RPMI8226 (cell line): ENCODE results near the gene AK8.
A peak's percentile ranks its signal among the peaks of the same experiment; 100 is the strongest.

Experiments
- DNase-seq: peaks from one replicate; pipeline ENCODE4 v3.0.0-alpha.2; 2015

AK8 gene

DNA sequence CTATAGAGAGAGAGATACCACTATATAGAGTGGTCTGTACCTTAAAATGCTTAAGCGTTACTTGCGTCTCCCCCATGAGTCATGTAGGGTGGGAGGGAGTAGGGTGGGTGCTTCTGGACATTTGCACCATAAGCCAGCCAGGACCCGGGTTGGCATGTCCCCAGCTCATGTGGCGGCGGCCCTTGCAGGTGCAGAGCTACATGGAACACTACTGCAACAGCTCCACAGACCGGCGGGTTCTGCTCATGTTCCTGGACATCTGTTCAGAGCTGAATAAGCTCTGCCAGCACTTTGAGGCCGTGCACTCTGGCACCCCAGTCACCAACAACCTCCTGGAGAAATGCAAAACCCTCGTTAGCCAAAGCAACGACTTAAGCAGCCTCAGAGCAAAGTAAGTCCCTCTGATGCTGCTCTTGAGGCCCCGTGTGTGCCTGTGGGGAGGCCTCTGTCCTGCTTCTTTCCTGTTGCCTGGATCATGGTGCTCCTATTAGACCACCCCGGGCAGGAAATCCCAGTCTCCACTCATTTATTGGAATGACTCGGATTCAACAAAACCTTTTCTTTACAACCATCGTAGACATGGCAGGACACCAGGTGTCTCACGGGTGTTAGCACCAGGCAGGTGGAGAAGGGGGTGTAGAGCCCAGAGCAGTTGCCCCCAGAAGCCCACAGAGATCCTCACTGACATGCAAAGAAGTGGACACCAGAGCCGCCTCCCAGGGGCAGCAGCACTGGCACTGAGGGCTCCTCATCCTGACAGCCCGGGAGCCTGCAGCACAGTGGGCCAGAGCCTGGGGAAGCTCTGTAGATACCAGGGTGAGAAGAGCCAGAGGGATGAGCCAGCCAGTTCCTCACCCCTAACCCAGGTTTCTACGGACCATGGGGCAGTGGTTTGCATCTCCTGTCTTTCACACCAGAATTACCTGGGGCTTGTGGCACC is 9.4 kb upstream of the AK8 start:
- DNase-seq = peak; percentile 33

DNA sequence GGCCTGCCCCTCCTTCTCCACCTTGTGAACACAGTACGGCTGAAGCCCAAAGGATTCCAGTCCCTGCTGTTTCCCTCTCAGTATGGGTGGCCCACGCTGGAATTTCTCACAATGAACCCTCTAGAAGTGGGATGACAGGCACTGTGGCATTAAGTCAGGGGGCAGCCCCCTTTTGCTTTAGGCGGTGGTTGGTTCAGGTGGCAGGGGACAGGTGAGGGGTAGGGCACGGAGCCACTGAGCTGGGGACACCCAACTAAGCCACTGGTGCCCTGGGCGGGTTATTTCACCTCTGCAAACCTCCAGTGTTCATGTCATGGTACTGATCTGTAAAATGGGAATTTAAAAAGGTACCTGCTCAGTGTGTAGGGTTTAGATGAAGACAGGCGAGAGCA is 8.2 kb upstream of the AK8 start:
- DNase-seq = no peak

- DNase-seq = no peak
Measured at GRCh38 chr9:132885720-132886333, 7.7 kb upstream of the AK8 start.

GRCh38 chr9:132883349-132884294 is 5.5 kb upstream of the AK8 start:
- DNase-seq = no peak

- no peak for DNase-seq
Measured at GRCh38 chr9:132882616-132883015, 4.5 kb upstream of the AK8 start.

GRCh38 chr9:132881826-132882225 is 3.7 kb upstream of the AK8 start:
- DNase-seq = peak; percentile 36

DNA sequence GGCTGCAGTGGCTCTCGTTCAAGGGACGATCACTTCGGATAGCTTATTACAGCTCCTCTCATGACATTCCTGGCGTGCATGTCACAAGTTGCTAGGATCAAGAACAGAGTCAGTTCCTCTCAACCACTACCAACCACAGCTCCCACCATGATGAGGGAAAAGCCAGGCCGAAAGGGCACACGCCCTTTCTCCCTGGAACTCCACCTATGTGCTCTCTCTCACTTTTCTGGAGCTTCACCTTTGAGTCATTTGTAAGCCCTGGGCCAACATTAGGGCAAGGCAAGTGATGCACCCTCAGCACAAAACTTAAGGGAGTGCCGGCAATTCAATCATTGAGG is 2.2 kb upstream of the AK8 start:
- DNase-seq = no peak

- no peak for DNase-seq
Measured at GRCh38 chr9:132879457-132880323, 1.6 kb upstream of the AK8 start.

GRCh38 chr9:132878695-132879456 is 792 bp upstream of the AK8 start, which contains the start of gene SPACA9:
SPACA9 (plus strand) TSS chr9:132878898; CDS start chr9:132883948, 5,050 bp downstream.
- peak; percentile 29 for DNase-seq

DNA sequence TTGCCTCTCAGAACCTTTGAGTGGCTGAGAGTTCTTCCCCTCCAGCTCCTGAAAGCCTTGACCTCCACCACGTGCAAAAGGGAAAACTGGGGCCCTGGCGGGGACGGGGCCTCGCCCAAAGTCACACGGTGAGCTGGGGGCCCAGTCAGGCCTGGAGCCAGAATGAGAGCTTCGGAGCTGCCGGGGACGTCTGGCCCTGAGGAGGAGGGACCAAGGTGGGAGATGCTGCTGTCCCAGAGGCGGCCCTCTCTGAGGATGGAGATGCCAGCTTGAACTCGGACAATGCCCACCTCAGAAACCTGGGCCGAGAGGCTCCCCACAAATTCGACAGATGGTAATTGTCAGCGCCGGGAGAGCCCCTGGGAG is 643 bp downstream of the AK8 start:
- DNase-seq = no peak

- DNase-seq = no peak
Measured at GRCh38 chr9:132876849-132877248, 1.2 kb downstream of the AK8 start.

- DNase-seq = no peak
Measured at GRCh38 chr9:132875159-132875558, 2.9 kb downstream of the AK8 start.

- DNase-seq = no peak
Measured at GRCh38 chr9:132873403-132873802, 4.7 kb downstream of the AK8 start.

DNA sequence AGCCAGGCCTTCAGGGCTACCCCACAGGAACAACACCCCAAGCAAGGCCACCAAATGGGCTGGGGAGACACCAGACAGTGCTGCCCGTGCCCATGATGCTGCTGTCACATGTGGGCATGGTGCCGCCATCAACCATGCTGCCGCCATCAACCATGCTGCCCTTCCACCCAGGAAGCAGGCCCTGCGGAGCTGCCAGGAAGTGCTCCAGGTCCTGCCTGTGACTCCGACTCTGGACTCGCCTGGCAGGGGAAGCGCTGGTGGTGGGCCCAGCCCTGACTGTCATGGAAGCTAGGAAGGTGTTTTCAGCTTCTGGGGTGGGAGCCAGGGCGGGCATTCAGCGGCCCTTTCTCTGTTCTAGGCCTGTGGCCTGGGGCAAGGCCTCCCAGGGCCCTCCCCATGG is 8.8 kb downstream of the AK8 start:
- DNase-seq = no peak

DNA sequence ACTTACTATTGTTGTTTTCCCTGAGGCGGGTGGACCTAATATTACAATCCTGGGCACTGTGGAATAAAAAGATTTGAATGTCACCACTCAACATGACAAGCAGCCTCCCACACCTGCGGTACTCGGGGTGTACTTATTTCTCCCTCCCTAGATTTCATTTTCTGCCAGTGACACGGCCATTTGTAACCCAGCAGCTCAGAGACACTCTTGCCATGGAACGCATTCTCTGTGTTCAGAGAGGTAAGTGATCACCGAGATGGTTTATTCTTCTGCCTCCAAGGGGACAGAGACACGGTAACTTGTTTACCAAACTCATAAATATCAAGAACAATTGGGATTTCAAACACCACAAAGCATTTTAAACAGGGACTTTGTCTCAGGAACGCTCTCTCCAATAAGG is 11.2 kb downstream of the AK8 start:
- DNase-seq = no peak

DNA sequence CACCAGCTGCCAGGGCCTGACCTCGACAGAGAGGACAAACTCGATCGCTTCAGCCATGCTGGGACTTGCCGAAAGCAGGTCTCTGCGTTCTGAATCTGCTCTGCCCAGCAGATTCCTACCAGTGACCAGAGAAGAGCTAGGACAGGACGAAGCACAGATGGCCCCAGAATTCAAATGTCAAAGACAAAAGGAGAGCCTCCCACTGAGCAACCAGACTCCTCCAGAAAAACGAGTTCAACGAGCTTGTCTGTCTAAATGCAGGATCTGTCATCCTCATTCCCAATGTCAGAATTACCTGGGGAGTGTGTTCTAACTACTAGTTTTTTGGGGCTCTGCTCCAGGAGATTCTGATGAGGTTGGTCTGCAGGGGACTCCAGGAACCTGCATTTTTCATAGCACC is 13.4 kb downstream of the AK8 start:
- no peak for DNase-seq

GRCh38 chr9:132864277-132864676 is 13.8 kb downstream of the AK8 start:
- no peak for DNase-seq

DNA sequence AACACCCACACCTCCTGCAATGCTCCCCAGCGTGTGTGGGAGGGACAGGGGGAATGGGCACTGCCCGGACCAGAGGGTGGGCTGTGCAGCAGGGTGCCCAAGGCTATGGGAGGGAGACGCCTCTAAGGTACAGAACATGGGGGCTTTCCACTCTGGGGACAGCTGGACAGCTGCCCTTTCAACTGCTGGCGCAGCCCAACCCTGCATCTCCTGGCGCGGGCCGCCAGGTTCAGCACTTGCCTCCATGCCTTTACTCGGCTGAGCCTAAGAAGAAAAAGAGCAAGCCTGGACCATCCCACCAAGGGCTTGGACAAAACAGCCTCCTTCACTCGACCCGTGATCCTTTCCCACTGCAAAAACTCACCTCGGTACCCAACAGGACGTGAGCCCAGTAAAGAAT is 15.0 kb downstream of the AK8 start:
- no peak for DNase-seq

- no peak for DNase-seq
Measured at GRCh38 chr9:132862533-132862932, 15.6 kb downstream of the AK8 start.

DNA sequence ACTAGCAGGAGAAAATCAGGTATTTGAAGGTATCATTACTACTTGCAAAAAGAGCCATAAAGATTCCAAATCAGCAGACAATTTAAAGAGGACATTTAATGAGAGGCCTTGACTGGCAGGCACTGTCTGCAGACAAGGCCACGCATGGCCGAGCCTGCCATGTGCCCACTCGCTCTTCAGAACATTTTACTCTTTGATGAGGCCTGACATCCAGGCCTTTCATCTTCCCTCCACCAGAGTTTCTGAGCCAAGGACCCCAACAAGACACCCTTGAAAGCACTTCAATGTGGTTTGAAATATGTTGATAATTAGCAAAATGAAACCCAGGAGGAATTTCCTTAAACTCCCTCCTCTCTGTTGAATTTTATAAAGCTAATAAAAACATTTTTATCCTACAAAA is 16.4 kb downstream of the AK8 start:
- DNase-seq = no peak

- DNase-seq = no peak
Measured at GRCh38 chr9:132858751-132859150, 19.3 kb downstream of the AK8 start.
